HL-60 (cell line): ENCODE results near the gene PSPN.

Source experiments
- CTCF ChIP-seq: IDR thresholded peaks from one replicate; pipeline ENCODE4 v1.5.1; 2011; ENCODE audit warnings: low read length, control low read depth, inconsistent platforms; ENCODE audit not compliant: insufficient read depth
- GABPA ChIP-seq: IDR thresholded peaks from 2 replicates; pipeline ENCODE4 v1.6.1; 2012; ENCODE audit warnings: low read depth
- POLR2AphosphoS5 ChIP-seq: IDR thresholded peaks from 2 replicates; pipeline ENCODE4 v1.6.1; 2012; ENCODE audit warnings: low read depth
- REST ChIP-seq: IDR thresholded peaks from 2 replicates; pipeline ENCODE4 v1.6.1; 2012; ENCODE audit warnings: low read depth; ENCODE audit not compliant: insufficient replicate concordance

- no peak for TF ChIP-seq CTCF
- TF ChIP-seq POLR2AphosphoS5 = no peak
- TF ChIP-seq REST = no peak
- TF ChIP-seq GABPA = no peak
Measured at GRCh38 chr19:6381030-6381750, 5.5 kb upstream of the PSPN start.
